ENCODE results near the gene VAMP8.

- TF ChIP-seq YY1 (IDR thresholded peaks at IDR 0.05; ENCODE audit: insufficient read depth, insufficient read length) (no peak), ZNF274 (IDR thresholded peaks at IDR 0.05; ENCODE audit: low read depth, low read length) (no peak)
Measured at GRCh38 chr2:85537600-85538506, 39.5 kb upstream of the VAMP8 start.
